ENCODE results near the gene ANGPTL4. TPM values are rescaled to one million over a fixed set of nuclear protein-coding genes. Genes with fewer than 3 reads are reported as not detected.
"Not testable (repeated sequence)": the region's sequence is repeated elsewhere in the genome, so short reads cannot be mapped to it uniquely, and the experiment has no call there.

Gene ANGPTL4
- total RNA-seq, 1 experiment from 2014 or later: 0.19 TPM

GRCh38 chr19:8334458-8335342 lies 29.3 kb upstream of the ANGPTL4 start:
- DNase-seq (ENCODE audit: low spot score): no peak

- DNase-seq (ENCODE audit: low spot score): no peak
Observed at GRCh38 chr19:8335343-8336071, 28.4 kb upstream of the ANGPTL4 start.

- DNase-seq (ENCODE audit: low spot score): no peak
Observed at GRCh38 chr19:8336072-8336569, 27.8 kb upstream of the ANGPTL4 start.

- no peak for DNase-seq (ENCODE audit: low spot score)
Observed at GRCh38 chr19:8336660-8337059, 27.3 kb upstream of the ANGPTL4 start.

- DNase-seq (ENCODE audit: low spot score): no peak
Observed at GRCh38 chr19:8337728-8338127, 26.2 kb upstream of the ANGPTL4 start.

GRCh38 chr19:8338835-8339234 lies 25.1 kb upstream of the ANGPTL4 start:
- no peak for DNase-seq (ENCODE audit: low spot score)

- no peak for DNase-seq (ENCODE audit: low spot score)
Observed at GRCh38 chr19:8340341-8341096, 23.4 kb upstream of the ANGPTL4 start.

- not testable (repeated sequence) for DNase-seq (ENCODE audit: low spot score)
Observed at GRCh38 chr19:8341504-8341903, 22.5 kb upstream of the ANGPTL4 start.

- DNase-seq (ENCODE audit: low spot score): no peak
Observed at GRCh38 chr19:8342316-8342683, 21.7 kb upstream of the ANGPTL4 start.

GRCh38 chr19:8342684-8343482 lies 21.1 kb upstream of the ANGPTL4 start, which contains the start of gene KANK3:
KANK3 (minus strand) TSS chr19:8343262; CDS start chr19:8337828, 5,434 bp downstream.
- DNase-seq (ENCODE audit: low spot score): no peak

GRCh38 chr19:8343483-8343844 lies 20.5 kb upstream of the ANGPTL4 start:
- no peak for DNase-seq (ENCODE audit: low spot score)

GRCh38 chr19:8349629-8350372 lies 14.2 kb upstream of the ANGPTL4 start:
- not testable (repeated sequence) for DNase-seq (ENCODE audit: low spot score)

- DNase-seq (ENCODE audit: low spot score): no peak
Observed at GRCh38 chr19:8352134-8352827, 11.7 kb upstream of the ANGPTL4 start.

GRCh38 chr19:8352845-8353244 lies 11.1 kb upstream of the ANGPTL4 start:
- DNase-seq (ENCODE audit: low spot score): not testable (repeated sequence)

- DNase-seq (ENCODE audit: low spot score): peak; percentile 87
Observed at GRCh38 chr19:8355631-8356402, 8.1 kb upstream of the ANGPTL4 start.

- DNase-seq (ENCODE audit: low spot score): no peak
Observed at GRCh38 chr19:8357007-8357521, 6.9 kb upstream of the ANGPTL4 start.

GRCh38 chr19:8358948-8359347 lies 5.0 kb upstream of the ANGPTL4 start:
- DNase-seq (ENCODE audit: low spot score): no peak

- DNase-seq (ENCODE audit: low spot score): no peak
Observed at GRCh38 chr19:8360196-8360595, 3.8 kb upstream of the ANGPTL4 start.
